Measurements from ENCODE around the gene EDA.

Gene EDA

DNA sequence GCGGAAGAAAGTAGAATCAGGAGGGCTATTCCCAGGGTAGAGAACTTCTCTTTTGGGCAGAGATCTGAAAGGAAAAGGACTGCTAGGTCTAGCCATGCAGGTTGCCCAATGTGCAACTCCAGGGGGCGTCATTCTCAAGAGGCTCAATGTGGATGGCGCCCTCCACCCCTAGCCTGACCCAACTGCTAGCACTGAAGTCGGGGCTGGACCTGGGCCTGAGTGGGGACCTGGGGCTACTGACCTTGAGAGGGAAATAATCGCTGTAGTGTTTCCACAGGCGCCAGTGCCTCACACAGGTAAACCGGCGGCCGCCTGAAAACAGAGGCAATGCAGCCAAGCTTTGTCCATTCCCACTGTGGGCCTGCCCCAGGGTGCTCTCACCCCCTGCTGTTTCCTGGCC is 427.8 kb downstream of the EDA start:
- Histone ChIP-seq H3K18ac (ENCODE audit: low read length) (no peak overlapping the region), H3K4me3 (ENCODE audit: low read length in 2 of 2) (no peak overlapping the region), H3K4me1 (ENCODE audit: control insufficient read depth in 2 of 2, insufficient read depth in 1 of 2, low read depth in 1 of 2, low read length in 2 of 2) (no peaks in the 10 kb centered on the region), H3K27me3 (ENCODE audit: control insufficient read depth in 3 of 3, insufficient read depth in 3 of 3, low read depth in 1 of 3, low read length in 3 of 3) (peaks cover 0 to 10% (median 0%) of the 10 kb centered on the region in 3 experiments), H3K79me1 (ENCODE audit: low read depth, low read length) (no peaks in the 10 kb centered on the region), H4K91ac (ENCODE audit: low read depth, low read length, poor library complexity) (no peak overlapping the region), H3K4ac (ENCODE audit: low read length) (no peak overlapping the region), H2AFZ (ENCODE audit: low read length) (no peak overlapping the region), H3K23ac (ENCODE audit: low read depth, low read length, poor library complexity) (no peak overlapping the region), H3K9me3 (replicated peaks in 1 of 2; ENCODE audit: control insufficient read depth in 2 of 2, insufficient read depth in 1 of 2, low read depth in 1 of 2, low read length in 2 of 2) (no peaks in the 10 kb centered on the region), H3K27ac (replicated peaks; ENCODE audit: low read length) (no peak overlapping the region), H3K4me2 (ENCODE audit: insufficient read depth, low read length, poor library complexity, severe bottlenecking) (no peak overlapping the region), H3K9ac (ENCODE audit: low read depth, low read length, poor library complexity) (no peak overlapping the region), H2BK120ac (ENCODE audit: low read depth, low read length) (no peak overlapping the region), H4K8ac (ENCODE audit: low read depth, low read length) (no peak overlapping the region), H3K14ac (ENCODE audit: low read length) (no peak overlapping the region), H2AK5ac (ENCODE audit: low read depth, low read length) (no peak overlapping the region), H2BK12ac (ENCODE audit: low read length) (no peak overlapping the region), H2BK5ac (ENCODE audit: low read length) (no peak overlapping the region), H3K36me3 (replicated peaks in 1 of 2; ENCODE audit: control insufficient read depth in 2 of 2, insufficient read depth in 2 of 2, low read length in 2 of 2) (no peaks in the 10 kb centered on the region), H2BK15ac (ENCODE audit: low read length) (no peak overlapping the region)
- no peak for DNase-seq (ENCODE audit: low spot score)
- no CpG with 5 or more reads among the region's 9 CpGs for WGBS, 2 donors (ENCODE audit: extremely low coverage in 2 of 2, insufficient read length in 2 of 2, insufficient replicate concordance in 1 of 2)

DNA sequence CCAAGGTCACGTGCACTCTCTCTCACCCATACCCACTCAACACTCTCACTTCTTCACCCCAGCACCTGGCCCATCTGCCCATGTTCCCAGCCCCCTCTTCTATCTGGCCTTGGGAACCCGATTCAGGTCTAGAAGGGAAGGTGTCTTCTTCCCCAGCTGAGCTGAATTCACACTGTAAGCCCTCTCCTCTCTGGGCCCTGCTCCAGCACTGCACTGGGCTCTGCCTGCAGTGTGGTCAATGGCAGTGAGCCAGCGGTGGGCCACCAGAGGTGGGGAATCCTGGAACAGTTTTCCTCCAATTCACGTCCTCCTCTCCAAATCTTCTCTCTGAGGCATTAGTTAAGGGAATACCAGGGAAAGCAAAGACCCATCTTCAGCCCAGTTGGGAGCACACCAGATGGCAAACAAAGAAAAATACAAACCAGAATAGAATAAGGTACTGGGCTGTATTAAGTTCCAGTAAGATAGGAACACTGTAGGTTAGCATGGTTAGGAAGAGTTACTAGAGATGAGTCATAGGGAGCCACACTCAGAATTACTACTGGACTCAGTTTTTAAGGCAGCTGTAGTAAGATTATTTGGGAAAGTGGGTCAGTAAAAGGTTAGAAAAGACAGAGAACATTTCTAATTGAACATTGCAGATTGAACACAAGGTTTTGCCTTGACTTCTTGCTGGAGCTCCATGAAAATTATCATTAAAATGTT is 428.8 kb downstream of the EDA start:
- Histone ChIP-seq H3K27ac (replicated peaks; ENCODE audit: low read length) (no peak overlapping the region), H3K79me1 (ENCODE audit: low read depth, low read length) (no peaks in the 10 kb centered on the region), H3K23ac (ENCODE audit: low read depth, low read length, poor library complexity) (no peak overlapping the region), H2AK5ac (ENCODE audit: low read depth, low read length) (no peak overlapping the region), H3K9me3 (replicated peaks in 1 of 2; ENCODE audit: control insufficient read depth in 2 of 2, insufficient read depth in 1 of 2, low read depth in 1 of 2, low read length in 2 of 2) (no peaks in the 10 kb centered on the region), H3K9ac (ENCODE audit: low read depth, low read length, poor library complexity) (no peak overlapping the region), H2BK15ac (ENCODE audit: low read length) (no peak overlapping the region), H4K91ac (ENCODE audit: low read depth, low read length, poor library complexity) (no peak overlapping the region), H3K4ac (ENCODE audit: low read length) (no peak overlapping the region), H3K4me3 (ENCODE audit: low read length in 2 of 2) (no peak overlapping the region), H3K36me3 (replicated peaks in 1 of 2; ENCODE audit: control insufficient read depth in 2 of 2, insufficient read depth in 2 of 2, low read length in 2 of 2) (no peaks in the 10 kb centered on the region), H3K4me2 (ENCODE audit: insufficient read depth, low read length, poor library complexity, severe bottlenecking) (no peak overlapping the region), H3K14ac (ENCODE audit: low read length) (no peak overlapping the region), H2BK5ac (ENCODE audit: low read length) (no peak overlapping the region), H3K27me3 (ENCODE audit: control insufficient read depth in 3 of 3, insufficient read depth in 3 of 3, low read depth in 1 of 3, low read length in 3 of 3) (peaks cover 0 to 10% (median 0%) of the 10 kb centered on the region in 3 experiments), H4K8ac (ENCODE audit: low read depth, low read length) (no peak overlapping the region), H2BK12ac (ENCODE audit: low read length) (no peak overlapping the region), H2AFZ (ENCODE audit: low read length) (no peak overlapping the region), H3K4me1 (ENCODE audit: control insufficient read depth in 2 of 2, insufficient read depth in 1 of 2, low read depth in 1 of 2, low read length in 2 of 2) (no peaks in the 10 kb centered on the region), H3K18ac (ENCODE audit: low read length) (no peak overlapping the region), H2BK120ac (ENCODE audit: low read depth, low read length) (no peak overlapping the region)
- DNase-seq (ENCODE audit: low spot score), result no peak
- WGBS, 2 donors (ENCODE audit: extremely low coverage in 2 of 2, insufficient read length in 2 of 2, insufficient replicate concordance in 1 of 2), result no CpG with 5 or more reads among the region's 4 CpGs

DNA sequence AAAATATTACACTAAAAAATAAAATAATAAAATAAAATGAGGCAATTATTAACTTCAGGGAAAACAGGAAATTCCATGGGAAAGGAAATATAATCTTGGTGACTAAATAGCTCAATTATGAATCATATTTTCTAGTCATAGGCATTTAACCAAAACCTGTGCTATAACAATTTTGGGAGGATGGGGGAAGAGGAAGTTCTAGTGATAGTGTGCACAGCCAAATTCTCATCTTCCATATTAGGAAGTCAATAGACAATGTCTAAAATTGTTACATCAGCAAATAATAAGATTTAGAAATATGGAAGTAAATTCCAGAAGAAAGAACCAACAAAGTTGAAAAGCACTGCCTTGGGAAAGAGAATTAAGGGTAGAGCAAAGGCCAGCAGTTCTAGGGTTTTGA is 431.1 kb downstream of the EDA start:
- Histone ChIP-seq H4K8ac (ENCODE audit: low read depth, low read length) (no peak overlapping the region), H3K4ac (ENCODE audit: low read length) (no peak overlapping the region), H3K23ac (ENCODE audit: low read depth, low read length, poor library complexity) (no peak overlapping the region), H2BK5ac (ENCODE audit: low read length) (no peak overlapping the region), H3K18ac (ENCODE audit: low read length) (no peak overlapping the region), H3K9ac (ENCODE audit: low read depth, low read length, poor library complexity) (no peak overlapping the region), H3K79me1 (ENCODE audit: low read depth, low read length) (no peaks in the 10 kb centered on the region), H3K4me2 (ENCODE audit: insufficient read depth, low read length, poor library complexity, severe bottlenecking) (no peak overlapping the region), H2AK5ac (ENCODE audit: low read depth, low read length) (no peak overlapping the region), H3K4me3 (ENCODE audit: low read length in 2 of 2) (no peak overlapping the region), H2AFZ (ENCODE audit: low read length) (no peak overlapping the region), H3K14ac (ENCODE audit: low read length) (no peak overlapping the region), H2BK15ac (ENCODE audit: low read length) (no peak overlapping the region), H3K27ac (replicated peaks; ENCODE audit: low read length) (no peak overlapping the region), H3K36me3 (replicated peaks in 1 of 2; ENCODE audit: control insufficient read depth in 2 of 2, insufficient read depth in 2 of 2, low read length in 2 of 2) (no peaks in the 10 kb centered on the region), H3K9me3 (replicated peaks in 1 of 2; ENCODE audit: control insufficient read depth in 2 of 2, insufficient read depth in 1 of 2, low read depth in 1 of 2, low read length in 2 of 2) (no peaks in the 10 kb centered on the region), H2BK12ac (ENCODE audit: low read length) (no peak overlapping the region), H2BK120ac (ENCODE audit: low read depth, low read length) (no peak overlapping the region), H3K27me3 (ENCODE audit: control insufficient read depth in 3 of 3, insufficient read depth in 3 of 3, low read depth in 1 of 3, low read length in 3 of 3) (peaks cover 0 to 4% (median 0%) of the 10 kb centered on the region in 3 experiments), H4K91ac (ENCODE audit: low read depth, low read length, poor library complexity) (no peak overlapping the region), H3K4me1 (ENCODE audit: control insufficient read depth in 2 of 2, insufficient read depth in 1 of 2, low read depth in 1 of 2, low read length in 2 of 2) (no peaks in the 10 kb centered on the region)
- no peak for DNase-seq (ENCODE audit: low spot score)

DNA sequence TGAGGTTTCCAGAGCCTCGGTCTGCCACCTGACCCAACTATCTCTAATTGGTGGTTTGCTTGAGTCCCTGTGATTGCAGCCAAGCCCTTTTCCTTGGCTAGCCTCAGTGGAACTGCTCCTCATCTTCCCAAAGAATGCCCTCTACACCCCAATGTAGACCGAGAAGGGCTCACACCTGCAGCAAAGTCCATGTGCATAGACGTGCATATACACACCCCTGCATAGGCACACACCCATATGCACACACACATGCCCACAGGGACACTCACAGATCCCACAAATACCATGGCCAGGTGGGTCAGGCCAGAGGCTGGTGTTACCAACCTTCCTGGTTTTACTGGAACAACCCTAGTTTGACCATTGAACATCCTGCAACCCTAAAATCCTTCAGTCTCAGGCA is 433.5 kb downstream of the EDA start:
- Histone ChIP-seq H3K4me2 (ENCODE audit: insufficient read depth, low read length, poor library complexity, severe bottlenecking) (no peak overlapping the region), H4K91ac (ENCODE audit: low read depth, low read length, poor library complexity) (no peak overlapping the region), H3K23ac (ENCODE audit: low read depth, low read length, poor library complexity) (no peak overlapping the region), H3K18ac (ENCODE audit: low read length) (no peak overlapping the region), H3K27ac (replicated peaks; ENCODE audit: low read length) (no peak overlapping the region), H3K4me3 (ENCODE audit: low read length in 2 of 2) (no peak overlapping the region), H2BK5ac (ENCODE audit: low read length) (no peak overlapping the region), H3K14ac (ENCODE audit: low read length) (no peak overlapping the region), H2BK15ac (ENCODE audit: low read length) (no peak overlapping the region), H3K4ac (ENCODE audit: low read length) (no peak overlapping the region), H4K8ac (ENCODE audit: low read depth, low read length) (no peak overlapping the region), H3K79me1 (ENCODE audit: low read depth, low read length) (no peaks in the 10 kb centered on the region), H2BK120ac (ENCODE audit: low read depth, low read length) (no peak overlapping the region), H3K27me3 (ENCODE audit: control insufficient read depth in 3 of 3, insufficient read depth in 3 of 3, low read depth in 1 of 3, low read length in 3 of 3) (peaks cover 0 to 7% (median 0%) of the 10 kb centered on the region in 3 experiments), H3K9ac (ENCODE audit: low read depth, low read length, poor library complexity) (no peak overlapping the region), H2AK5ac (ENCODE audit: low read depth, low read length) (no peak overlapping the region), H3K36me3 (replicated peaks in 1 of 2; ENCODE audit: control insufficient read depth in 2 of 2, insufficient read depth in 2 of 2, low read length in 2 of 2) (no peaks in the 10 kb centered on the region), H2BK12ac (ENCODE audit: low read length) (no peak overlapping the region), H2AFZ (ENCODE audit: low read length) (no peak overlapping the region), H3K9me3 (replicated peaks in 1 of 2; ENCODE audit: control insufficient read depth in 2 of 2, insufficient read depth in 1 of 2, low read depth in 1 of 2, low read length in 2 of 2) (no peaks in the 10 kb centered on the region), H3K4me1 (ENCODE audit: control insufficient read depth in 2 of 2, insufficient read depth in 1 of 2, low read depth in 1 of 2, low read length in 2 of 2) (no peaks in the 10 kb centered on the region)
- DNase-seq (ENCODE audit: low spot score), result no peak
- no CpG with 5 or more reads among the region's 3 CpGs for WGBS, 2 donors (ENCODE audit: extremely low coverage in 2 of 2, insufficient read length in 2 of 2, insufficient replicate concordance in 1 of 2)

Data from neuronal stem cell (in vitro differentiated cells).